Spleen (tissue), 7 donors: ENCODE results near the gene ATRN.

Source experiments
- CTCF ChIP-seq, 11 experiments: fragments of 200-600 bp in 7 of 11; fragments of 450-650 bp in 4 of 11; sonication (generic) in 4 of 11; IDR thresholded peaks in 8 of 11; conservative IDR thresholded peaks in 3 of 11; 1 replicate in 7 of 11; 2 replicates in 4 of 11; pipeline versions ENCODE4 v1.4.0 to v1.8.0; 2016 to 2021; ENCODE audit warnings: antibody characterized with exemption in 11 of 11, inconsistent platforms in 4 of 11, mild to moderate bottlenecking in 1 of 11
- POLR2A ChIP-seq, 3 donors: fragments of 450-650 bp; IDR thresholded peaks; one replicate each; pipeline ENCODE4 v1.5.1; 2017; ENCODE audit warnings: antibody characterized with exemption in 3 of 3, mild to moderate bottlenecking in 1 of 3
- POLR2AphosphoS5 ChIP-seq, 3 donors: sonication (generic); formaldehyde crosslinking; IDR thresholded peaks; one replicate each; pipeline ENCODE4 v1.5.1; 2017; ENCODE audit warnings: antibody characterized with exemption in 3 of 3
- donor health status: DM: no; HTN: no; CAD: no; lungs with moderate emphysema.
- donor health status: DM: no; HTN: no; CAD: no.
- donor health status: DM: no; HTN: no; CAD: no.

DNA sequence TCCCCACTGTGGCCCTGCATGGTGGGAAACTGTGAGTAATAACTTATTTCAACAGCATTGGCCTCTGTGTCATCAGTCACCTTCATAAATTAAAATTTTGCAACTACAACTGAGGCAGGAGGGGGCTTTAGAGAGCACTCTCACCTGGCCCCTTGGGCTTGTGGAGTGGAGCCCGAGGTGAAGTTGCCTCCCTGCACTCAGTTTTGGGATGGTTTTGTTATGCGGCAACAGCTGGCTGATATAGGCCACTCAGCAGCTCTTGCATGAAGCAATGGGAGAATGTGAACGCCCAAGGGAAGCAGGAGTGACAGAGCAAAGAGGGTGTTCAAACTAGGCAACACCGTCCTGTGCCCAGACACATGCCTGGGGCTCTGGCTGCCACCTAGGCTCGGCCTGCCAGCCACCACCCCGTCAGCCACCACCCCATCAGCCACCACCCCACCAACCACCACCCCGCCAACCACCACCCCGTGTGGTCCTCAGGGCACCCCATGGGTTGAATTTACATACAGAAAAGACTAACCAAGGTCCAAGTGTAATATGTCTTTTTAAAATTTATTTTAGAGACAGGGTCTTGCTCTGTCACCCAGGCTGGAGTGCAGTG, 196.7 kb downstream of the ATRN start:
- TF ChIP-seq CTCF (IDR thresholded peaks at IDR 0.05 in 8 of 11, conservative IDR thresholded peaks at IDR 0.05 in 3 of 11) (no peak), POLR2A (IDR thresholded peaks at IDR 0.05) (no peak), POLR2AphosphoS5 (IDR thresholded peaks at IDR 0.05) (no peak)
